Vagina (tissue), 2 donors: ENCODE measurements around the gene ACAA1. TPM values are rescaled to one million over a fixed set of nuclear protein-coding genes. Genes with fewer than 3 reads are reported as not detected.

Source experiments
- DNase-seq, 2 donors: peaks; one replicate each; pipeline ENCODE4 v3.0.0-alpha.2; 2017; ENCODE audit errors: extremely low spot score in 2 of 2
- H3K27ac ChIP-seq: fragments of 200-600 bp; sonication (generic); one replicate; pipeline ENCODE4 v1.5.1; 2019
- H3K27me3 ChIP-seq: fragments of 200-600 bp; sonication (generic); one replicate; pipeline ENCODE4 v1.5.1; 2019
- H3K36me3 ChIP-seq, 2 donors: fragments of 200-600 bp; sonication (generic); one replicate each; pipeline ENCODE4 v1.5.1; 2017 to 2019
- H3K4me1 ChIP-seq: fragments of 200-600 bp; sonication (generic); one replicate; pipeline ENCODE4 v1.5.1; 2019
- H3K4me3 ChIP-seq, 2 donors: fragments of 200-600 bp; sonication (generic); 1 replicate in 1 of 2; 2 replicates in 1 of 2; pipeline ENCODE4 v1.5.1; 2016 to 2019
- H3K9me3 ChIP-seq: fragments of 200-600 bp; sonication (generic); one replicate; pipeline ENCODE4 v1.5.1; 2019
- POLR2A ChIP-seq, 2 donors: fragments of 450-650 bp; IDR thresholded peaks; one replicate each; pipeline ENCODE4 v1.6.1; 2017; ENCODE audit warnings: antibody characterized with exemption in 2 of 2, mild to moderate bottlenecking in 2 of 2, moderate library complexity in 2 of 2
- POLR2AphosphoS5 ChIP-seq, 2 donors: sonication (generic); formaldehyde crosslinking; IDR thresholded peaks; one replicate each; pipeline ENCODE4 v1.9.0; 2017; ENCODE audit warnings: antibody characterized with exemption in 2 of 2, mild to moderate bottlenecking in 2 of 2, low read depth in 1 of 2; ENCODE audit not compliant: insufficient read depth in 1 of 2
- intact Hi-C: fragments of 100-400 bp; cut with DNase I; formaldehyde crosslinking; loops from one replicate; pipeline ENCODE4 v1.15.1; 2023
- total RNA-seq: library from RNA; depleted of rRNA; stranded (reverse); fragments of >200 nt; gene quantifications from one replicate; pipeline ENCODE4 v1.2.3, GENCODE V29; 2016
- TF ChIP-seq, protein P1 (sequence below), 3 experiments: fragments of 450-650 bp in 2 of 3; fragments of 200-600 bp in 1 of 3; sonication (generic) in 1 of 3; IDR thresholded peaks; one replicate each; pipeline ENCODE4 v1.5.1; 2017 to 2019; ENCODE audit warnings: antibody characterized with exemption in 3 of 3, mild to moderate bottlenecking in 2 of 3, moderate library complexity in 2 of 3

ACAA1 gene
- total RNA-seq, 1 donor from 2014 or later, result 53.0 TPM

DNA sequence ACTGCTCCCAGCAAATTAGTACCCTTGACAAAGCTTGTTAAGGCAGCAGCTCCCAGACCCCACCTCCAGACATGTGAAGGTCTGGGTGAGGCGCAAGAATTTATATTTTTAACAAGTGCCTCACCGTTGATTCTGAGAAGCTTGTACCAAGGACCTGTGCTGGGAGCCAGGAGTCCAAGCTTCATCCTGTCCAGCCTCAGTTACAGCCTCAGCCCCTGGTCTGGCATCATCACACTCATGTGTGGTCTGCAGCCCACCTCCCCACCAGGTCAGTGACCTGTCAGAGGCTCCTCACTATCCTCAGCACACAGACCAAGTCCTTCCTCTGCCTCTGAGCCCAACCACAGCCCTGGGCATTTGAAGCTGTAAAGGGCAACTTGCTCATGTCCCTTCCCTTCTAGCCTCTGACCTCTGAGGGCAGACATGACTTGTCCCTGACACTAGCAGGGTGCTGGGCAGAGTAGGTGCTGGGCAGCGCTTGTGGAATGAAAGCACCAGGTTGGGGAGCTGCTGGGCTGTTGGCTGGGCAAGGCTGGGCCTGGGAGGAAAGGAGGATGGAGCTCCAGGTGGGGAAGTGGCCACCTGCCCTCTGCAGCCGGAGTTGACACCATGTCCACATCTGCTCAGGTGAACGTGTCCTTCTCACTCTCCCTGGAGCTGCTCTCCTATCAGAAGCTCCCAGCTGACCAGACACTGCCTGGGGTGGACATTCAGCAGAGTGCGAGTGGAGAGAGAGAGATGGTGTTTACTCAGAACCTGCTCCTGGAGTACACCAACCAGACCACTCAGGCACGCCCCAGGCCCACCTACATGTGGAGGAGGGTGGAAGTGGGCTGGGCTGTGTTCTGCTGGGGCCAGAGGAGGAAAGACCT is 16.9 kb downstream of the ACAA1 start:
- Histone ChIP-seq H3K36me3 (peaks cover 0 to 45% of the 10 kb centered on the region in 2 donors), H3K4me3 (no peak overlapping the region), H3K4me1 (no peaks in the 10 kb centered on the region), H3K27me3 (no peaks in the 10 kb centered on the region), H3K27ac (no peak overlapping the region), H3K9me3 (no peaks in the 10 kb centered on the region)
- intact Hi-C loops, result no loop called here
- TF ChIP-seq POLR2AphosphoS5 (IDR thresholded peaks at IDR 0.05; ENCODE audit: insufficient read depth in 1 of 2, low read depth in 1 of 2) (no peak), POLR2A (IDR thresholded peaks at IDR 0.05) (no peak)
- TF ChIP-seq, protein P1, sequence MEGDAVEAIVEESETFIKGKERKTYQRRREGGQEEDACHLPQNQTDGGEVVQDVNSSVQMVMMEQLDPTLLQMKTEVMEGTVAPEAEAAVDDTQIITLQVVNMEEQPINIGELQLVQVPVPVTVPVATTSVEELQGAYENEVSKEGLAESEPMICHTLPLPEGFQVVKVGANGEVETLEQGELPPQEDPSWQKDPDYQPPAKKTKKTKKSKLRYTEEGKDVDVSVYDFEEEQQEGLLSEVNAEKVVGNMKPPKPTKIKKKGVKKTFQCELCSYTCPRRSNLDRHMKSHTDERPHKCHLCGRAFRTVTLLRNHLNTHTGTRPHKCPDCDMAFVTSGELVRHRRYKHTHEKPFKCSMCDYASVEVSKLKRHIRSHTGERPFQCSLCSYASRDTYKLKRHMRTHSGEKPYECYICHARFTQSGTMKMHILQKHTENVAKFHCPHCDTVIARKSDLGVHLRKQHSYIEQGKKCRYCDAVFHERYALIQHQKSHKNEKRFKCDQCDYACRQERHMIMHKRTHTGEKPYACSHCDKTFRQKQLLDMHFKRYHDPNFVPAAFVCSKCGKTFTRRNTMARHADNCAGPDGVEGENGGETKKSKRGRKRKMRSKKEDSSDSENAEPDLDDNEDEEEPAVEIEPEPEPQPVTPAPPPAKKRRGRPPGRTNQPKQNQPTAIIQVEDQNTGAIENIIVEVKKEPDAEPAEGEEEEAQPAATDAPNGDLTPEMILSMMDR (IDR thresholded peaks at IDR 0.05), result no peak
- no peak for DNase-seq

DNA sequence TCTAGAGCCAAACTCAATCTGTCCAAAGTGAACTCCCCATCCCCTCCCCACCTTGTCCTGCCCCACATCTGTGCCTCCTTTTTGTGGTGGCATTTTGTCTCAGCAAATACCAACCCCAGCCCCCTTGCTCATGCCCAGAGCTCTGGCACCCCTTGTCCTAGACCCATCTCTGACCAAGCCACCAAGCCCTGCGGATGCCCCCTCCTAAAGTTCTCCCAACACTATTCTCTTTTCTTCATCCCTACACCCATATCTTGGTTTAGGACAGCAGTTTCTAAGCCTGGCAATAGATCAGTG is 17.7 kb downstream of the ACAA1 start:
- DNase-seq, result no peak
- intact Hi-C loops, result no loop called here
- no peak overlapping the region for H3K27ac ChIP-seq
- peaks cover 0 to 38% of the 10 kb centered on the region in 2 donors for H3K36me3 ChIP-seq
- no peaks in the 10 kb centered on the region for H3K9me3 ChIP-seq
- no peaks in the 10 kb centered on the region for H3K4me1 ChIP-seq
- TF ChIP-seq POLR2AphosphoS5 (IDR thresholded peaks at IDR 0.05; ENCODE audit: insufficient read depth in 1 of 2, low read depth in 1 of 2) (no peak), POLR2A (IDR thresholded peaks at IDR 0.05) (no peak)
- TF ChIP-seq, protein P1 (IDR thresholded peaks at IDR 0.05), result no peak
- H3K27me3 ChIP-seq, result no peaks in the 10 kb centered on the region
- no peak overlapping the region for H3K4me3 ChIP-seq

DNA sequence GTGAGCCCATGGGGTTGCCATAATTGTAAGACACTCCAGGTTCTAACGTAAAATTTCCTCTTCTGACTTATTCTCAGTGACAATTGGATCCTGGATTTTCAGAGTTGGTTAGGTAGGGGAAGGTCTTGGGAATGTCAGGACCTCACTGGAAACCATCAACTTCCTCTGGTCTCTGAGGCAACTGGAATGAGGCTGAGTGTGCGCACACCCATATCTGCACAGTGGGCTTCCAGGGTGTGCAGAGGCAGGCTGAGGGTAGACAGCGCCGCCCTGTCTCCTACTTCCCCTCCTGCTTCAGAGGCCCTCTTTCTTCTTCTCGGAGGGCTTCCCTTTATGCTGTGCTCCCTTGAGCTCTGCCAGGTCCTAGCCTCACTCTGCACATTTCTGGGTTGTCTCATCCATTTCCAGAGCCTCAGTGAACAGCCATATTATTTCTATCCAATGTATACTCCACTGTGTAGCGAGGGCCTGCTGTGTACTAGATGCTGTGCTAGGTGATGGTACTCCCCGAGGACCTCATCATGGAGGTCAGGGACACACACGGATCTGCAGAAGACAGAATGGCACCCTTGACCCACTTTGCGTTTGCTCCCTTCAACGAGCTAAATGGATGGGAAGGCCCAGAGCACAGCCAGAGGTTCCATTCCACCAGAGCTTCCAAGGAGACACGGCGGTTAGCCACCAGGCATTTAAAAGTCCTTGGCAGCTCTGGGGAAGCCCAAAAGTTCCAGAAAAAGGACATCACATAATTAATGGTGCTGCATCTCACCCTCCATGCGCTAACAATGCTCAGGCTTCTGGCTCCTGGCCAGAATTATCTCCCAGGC is 18.3 kb downstream of the ACAA1 start:
- no peaks in the 10 kb centered on the region for H3K27me3 ChIP-seq
- H3K4me1 ChIP-seq, result no peaks in the 10 kb centered on the region
- no peak overlapping the region for H3K4me3 ChIP-seq
- peaks cover 0 to 32% of the 10 kb centered on the region in 2 donors for H3K36me3 ChIP-seq
- intact Hi-C loops, result no loop called here
- no peaks in the 10 kb centered on the region for H3K9me3 ChIP-seq
- DNase-seq, result no peak
- TF ChIP-seq POLR2A (IDR thresholded peaks at IDR 0.05) (no peak), POLR2AphosphoS5 (IDR thresholded peaks at IDR 0.05; ENCODE audit: insufficient read depth in 1 of 2, low read depth in 1 of 2) (no peak)
- TF ChIP-seq, protein P1 (IDR thresholded peaks at IDR 0.05), result no peak
- no peak overlapping the region for H3K27ac ChIP-seq

DNA sequence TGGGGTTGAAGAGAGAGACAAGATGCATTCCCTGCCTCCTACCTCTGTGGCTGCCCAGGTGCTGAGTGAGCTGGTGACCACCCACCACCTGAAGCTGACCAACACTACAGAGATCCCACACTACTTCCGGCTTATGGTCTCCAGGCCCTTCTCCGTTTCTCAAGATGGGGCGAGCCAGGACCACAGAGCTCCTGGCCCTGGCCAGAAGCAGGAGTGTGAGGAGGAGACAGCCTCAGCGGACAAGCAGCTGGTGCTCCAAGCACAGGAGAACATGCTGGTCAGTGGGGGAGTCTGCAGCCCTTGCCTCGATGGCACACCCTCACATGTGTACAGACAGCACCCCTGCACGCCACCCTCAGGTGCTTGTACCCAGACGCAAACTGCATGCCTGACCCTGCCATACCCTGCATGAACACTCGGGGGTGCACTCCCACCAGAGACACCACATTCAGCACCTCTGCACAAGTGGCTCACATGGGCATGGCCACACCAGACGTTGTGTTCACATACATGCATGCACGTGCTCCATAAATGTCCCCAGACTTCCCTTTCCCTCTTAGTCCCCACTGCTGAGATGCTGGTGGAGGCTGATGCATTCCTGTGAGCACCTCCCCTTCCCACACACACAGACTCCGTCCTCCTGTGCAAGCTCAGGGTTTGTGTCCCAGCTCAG is 19.0 kb downstream of the ACAA1 start:
- Histone ChIP-seq H3K27me3 (no peaks in the 10 kb centered on the region), H3K4me3 (no peak overlapping the region), H3K9me3 (no peaks in the 10 kb centered on the region), H3K4me1 (no peaks in the 10 kb centered on the region), H3K36me3 (peaks cover 0 to 24% of the 10 kb centered on the region in 2 donors), H3K27ac (no peak overlapping the region)
- DNase-seq, result no peak
- intact Hi-C loops, result no loop called here
- TF ChIP-seq POLR2AphosphoS5 (IDR thresholded peaks at IDR 0.05; ENCODE audit: insufficient read depth in 1 of 2, low read depth in 1 of 2) (no peak), POLR2A (IDR thresholded peaks at IDR 0.05) (no peak)
- TF ChIP-seq, protein P1 (IDR thresholded peaks at IDR 0.05), result peak; percentile 23 to 63 (median 44)
